NCI-H2196 (cell line): Measurements from ENCODE around the gene ODF4.
"Not testable (repeated sequence)": the region's sequence is repeated elsewhere in the genome, so short reads cannot be mapped to it uniquely, and the experiment has no call there.

Source experiments
- DNase-seq: peaks from one replicate; lab custom pipeline; 2025; ENCODE audit not compliant: unreplicated experiment; lab: John Stamatoyannopoulos, UW

Gene ODF4

DNA sequence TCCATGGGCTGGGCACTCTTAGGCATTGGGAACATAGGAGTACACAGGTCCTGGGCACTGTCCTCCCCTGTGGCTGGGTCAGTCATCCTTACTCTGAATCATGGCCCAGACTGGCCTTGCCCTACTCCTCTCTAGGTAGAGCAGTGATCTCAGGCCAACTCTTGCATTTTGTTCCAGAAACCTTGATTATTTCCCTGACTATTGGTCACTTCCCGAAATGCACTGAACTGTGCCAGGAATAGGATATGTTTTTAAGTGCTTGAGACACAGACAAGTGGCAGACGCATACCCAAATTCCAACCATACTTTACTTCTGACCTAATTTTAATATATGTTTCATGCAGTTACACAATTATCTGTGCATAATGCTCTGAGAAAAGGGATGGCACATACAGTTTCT lies 26.6 kb downstream of the ODF4 start:
- DNase-seq = no peak

DNA sequence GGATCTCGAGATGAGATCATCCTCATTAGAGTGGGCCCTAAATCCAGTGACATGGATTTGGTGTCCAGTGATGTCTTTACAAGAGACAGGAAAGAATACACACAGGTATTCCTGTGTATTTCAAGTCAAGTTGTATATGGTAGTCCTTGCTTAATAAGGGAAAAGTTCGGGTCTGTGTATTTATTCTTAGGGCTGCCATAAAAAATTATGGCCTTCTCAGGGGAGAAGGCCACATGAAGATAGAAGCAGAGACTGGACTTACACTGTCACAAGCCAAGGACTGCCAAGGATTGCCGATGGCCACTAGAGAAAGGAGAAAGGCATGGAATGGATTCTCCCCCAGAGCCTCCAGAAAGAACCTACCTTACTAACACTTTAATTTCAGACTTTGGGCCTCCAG lies 28.6 kb downstream of the ODF4 start:
- DNase-seq = no peak

DNA sequence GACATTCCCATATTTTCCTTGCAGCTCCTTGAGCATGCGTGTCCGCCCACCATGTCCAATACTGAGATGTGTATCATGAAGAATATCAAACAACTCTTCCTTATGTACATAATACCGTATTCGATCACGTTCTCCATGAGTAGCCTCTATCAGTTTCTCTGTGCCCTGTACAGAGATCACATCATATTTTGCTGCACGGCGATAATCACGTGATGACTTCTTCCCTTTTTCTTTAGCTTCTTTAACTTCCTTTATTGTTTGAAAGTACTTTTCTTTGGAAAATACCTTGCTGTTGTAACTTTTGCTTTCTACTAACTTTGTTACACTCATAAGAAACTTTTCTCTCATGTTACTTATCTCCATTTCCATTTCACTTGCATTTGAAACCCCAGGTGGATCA lies 30.3 kb downstream of the ODF4 start:
- DNase-seq = no peak

DNA sequence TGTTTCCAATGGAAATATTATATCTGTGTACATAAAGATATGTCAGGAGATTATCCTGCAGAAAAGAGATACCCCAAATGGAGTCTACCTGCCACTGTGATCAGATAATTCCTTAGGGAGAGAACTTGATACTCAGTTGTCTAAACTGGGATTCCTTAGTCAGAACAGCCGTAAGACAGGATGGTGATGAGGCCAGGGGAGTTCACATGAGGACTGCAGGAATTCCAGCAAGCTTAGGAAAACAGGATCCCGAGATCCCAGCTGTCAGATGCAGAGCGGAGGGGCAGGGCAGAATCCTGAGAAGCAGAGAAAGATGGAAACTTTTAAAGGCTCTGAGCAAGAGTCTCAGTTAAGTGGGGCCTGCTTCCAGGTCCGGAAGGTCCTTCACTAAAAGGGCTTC lies 32.1 kb downstream of the ODF4 start:
- DNase-seq = no peak

DNA sequence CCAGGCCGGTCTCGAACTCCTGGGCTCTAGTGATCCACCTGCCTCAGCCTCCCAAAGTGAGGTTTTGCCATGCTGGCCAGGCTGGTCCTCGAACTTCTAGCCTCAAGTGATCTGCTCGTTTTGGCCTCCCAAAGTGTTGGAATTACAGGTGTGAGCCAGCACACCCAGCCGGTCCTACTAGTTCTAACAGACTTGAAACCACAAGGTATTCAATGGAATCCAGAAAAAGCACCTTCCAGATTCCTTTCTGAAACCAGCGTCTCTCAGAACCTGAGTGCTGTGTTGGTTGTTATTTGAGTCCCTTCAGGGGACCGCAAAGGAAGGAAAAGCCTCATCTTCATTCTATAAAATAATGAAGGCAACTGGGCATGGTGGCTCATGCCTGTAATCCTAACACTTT lies 32.8 kb downstream of the ODF4 start:
- no peak for DNase-seq

DNA sequence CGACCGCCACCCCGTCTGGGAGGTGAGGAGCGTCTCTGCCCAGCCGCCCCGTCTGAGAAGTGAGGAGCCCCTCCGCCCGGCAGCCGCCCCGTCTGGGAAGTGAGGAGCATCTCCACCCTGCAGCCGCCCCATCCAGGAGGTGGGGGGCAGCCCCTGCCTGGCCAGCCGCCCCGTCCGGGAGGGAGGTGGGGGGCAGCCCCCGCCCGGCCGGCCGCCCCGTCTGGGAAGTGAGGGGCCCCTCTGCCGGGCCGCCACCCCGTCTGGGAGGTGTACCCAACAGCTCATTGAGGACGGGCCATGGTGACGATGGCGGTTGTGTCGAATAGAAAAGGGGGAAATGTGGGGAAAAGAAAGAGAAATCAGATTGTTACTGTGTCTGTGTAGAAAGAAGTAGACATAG lies 34.2 kb downstream of the ODF4 start:
- not testable (repeated sequence) for DNase-seq

DNA sequence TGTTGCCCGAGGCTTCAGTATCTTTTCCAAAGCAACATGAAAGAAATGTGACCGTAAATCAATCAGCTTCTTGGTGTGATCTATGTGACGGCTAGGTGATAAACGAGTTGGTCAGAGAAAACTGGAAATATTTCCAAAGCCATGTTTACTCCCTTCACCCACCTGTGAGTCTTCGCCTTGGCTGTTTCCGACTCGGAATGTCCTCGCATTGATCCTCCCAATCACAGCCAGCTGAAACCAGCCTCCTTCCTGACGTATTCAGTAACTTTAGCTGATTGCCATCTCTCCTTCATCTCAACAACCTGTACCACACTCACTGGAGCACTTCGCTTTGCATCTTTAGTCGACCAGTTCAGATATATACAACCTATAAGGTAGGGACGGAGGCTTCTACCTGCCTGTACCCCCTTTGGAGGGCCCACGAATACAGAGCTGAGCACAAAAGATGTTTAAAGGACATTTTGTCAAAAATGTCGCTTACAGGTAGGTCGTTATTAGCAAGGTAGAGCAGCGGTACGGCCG lies 36.2 kb downstream of the ODF4 start:
- DNase-seq = no peak

DNA sequence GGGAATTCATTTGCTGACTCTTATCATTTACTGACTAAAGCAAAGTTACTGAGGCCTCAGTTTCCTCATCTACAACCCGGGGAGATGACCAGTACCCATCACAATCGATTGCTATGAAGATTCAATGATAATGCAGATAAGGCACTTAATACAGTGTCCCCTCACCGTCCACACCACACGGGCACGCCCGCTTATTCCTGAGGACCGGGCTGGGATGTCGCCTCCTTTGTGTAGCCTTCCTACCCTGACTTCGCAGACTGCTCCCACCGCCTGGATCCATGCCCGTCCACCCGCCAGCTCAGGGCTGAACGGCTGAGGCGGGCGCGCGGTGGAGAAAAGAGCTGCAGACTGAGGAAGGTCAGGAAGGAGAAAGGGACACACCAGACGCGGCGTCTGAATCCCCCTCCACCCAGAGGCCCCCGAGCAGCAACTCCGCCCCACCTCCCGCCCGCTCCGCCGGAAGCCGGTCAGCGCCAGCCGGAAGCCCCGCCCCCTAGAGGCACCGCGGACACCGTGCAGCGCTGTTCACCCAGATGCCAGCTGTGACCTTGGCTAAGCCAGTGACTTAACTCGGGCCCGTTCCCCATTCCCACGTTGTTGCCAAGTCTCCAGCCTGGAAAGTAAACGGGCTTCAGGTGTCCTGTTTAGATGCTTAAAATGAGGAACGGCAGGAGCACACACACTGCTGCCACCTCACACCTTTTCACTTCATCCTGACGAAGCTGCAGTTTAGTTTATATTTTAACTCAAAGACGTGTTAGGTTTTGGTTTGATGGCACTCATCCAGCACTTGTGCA lies 36.8 kb downstream of the ODF4 start, which contains the start of gene KRABD2:
Gene KRABD2, minus strand, starts transcription at position 434 of the 797 bp plus-strand sequence.
- DNase-seq = peak; percentile 76

DNA sequence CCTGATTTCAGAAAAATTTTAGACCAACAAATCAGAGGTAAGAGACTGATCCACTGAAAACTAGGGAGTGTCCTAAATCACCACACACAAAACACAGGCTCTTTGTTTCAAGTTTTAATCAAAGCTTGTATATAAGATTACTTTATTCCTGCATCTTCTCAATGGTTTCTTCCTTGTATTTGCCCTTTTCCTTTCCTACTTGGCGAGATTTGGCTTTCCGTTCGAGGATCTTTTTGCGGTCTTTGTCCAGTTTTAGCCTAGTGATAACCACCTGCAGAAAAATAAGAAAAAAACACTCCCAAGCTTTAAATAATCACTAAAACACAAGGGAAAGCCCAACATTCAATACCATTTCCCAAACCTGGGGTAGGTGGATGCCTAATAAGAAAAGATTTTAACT lies 37.8 kb downstream of the ODF4 start:
- no peak for DNase-seq

DNA sequence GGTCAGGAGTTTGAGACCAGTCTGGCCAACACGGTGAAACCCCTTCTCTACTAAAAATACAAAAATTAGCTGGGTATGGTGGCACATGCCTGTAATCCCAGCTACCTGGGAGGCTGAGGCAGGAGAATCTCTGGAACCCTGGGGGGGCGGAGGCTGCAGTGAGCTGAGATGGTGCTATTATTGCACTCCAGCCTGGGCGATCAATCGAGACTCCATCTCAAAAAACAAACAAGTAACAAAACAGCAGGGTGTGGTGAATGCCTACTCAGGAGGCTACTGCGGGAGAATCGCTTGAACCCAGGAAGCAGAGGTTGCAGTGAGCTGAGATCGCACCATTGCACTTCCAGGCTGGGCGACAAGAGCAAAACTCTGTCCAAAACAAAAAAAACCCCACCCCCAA lies 38.5 kb downstream of the ODF4 start:
- not testable (repeated sequence) for DNase-seq

DNA sequence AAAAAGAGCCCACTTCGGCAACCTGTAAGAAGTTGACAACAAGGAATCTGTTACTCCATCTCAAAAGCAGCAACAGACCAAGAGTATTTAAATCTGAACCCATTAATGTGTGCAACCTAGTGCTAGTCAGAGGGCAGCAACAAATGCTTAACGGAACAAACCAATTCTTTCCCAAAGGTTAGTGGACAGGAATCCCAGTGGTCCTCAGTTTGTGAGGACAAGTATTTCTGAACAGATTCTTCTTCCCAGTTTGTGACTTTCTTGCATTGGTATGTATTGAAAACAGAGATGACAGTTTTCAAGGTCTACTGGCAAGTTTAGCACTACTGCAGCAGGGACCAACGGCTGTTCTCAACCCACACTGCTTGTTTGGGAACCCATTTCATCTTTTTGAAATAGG lies 40.4 kb downstream of the ODF4 start:
- no peak for DNase-seq

DNA sequence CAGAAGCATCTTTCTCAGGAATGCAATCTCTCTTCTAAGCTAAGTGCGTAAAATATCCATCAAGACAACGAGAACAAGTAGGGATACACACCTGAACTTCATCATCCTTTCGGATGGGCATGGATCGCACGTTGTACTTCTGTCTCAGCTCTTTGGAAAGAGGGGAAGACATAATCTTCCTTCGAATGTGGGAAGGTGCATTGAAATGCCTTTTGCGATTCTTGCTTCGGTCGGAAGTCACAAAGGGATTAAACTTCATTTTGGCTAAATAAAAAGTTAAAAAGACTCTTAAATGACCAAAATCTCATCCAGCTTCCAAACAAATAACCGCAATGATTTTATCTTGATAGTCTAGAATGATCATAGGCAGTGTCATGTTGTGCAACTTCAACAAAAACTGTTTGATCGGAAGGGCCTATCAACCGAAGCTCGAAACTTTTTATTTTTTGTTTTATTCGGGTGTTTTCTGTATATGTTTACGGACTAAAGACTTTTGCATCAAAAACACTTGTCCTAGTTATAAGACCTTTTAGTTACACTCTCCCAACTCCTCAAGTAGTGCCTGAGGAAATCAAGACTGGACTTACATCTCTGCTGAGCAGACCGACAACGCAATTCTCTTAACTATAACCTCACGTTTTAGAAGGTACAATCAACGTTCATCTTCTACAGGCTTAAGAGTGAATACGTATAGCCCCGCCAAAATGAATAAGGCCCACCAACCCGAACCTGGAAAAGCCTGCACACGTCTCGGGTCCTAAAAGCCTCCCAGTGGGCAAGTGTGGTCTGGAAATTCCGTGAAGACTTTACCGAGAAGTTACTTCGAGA lies 42.6 kb downstream of the ODF4 start:
- no peak for DNase-seq

DNA sequence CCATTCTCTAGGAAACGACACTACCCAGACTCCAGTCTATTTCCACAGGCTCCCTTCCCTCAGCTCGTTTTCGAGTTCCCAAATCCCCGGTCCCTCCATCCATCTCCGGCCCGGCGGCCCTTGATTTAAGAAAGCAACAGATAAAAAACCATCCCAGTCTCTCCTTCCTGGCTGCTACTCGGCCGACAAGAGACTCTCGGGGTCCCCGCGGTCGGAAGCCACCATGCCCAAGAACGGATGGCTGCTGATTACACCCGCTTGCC lies 43.2 kb downstream of the ODF4 start:
- DNase-seq = no peak

DNA sequence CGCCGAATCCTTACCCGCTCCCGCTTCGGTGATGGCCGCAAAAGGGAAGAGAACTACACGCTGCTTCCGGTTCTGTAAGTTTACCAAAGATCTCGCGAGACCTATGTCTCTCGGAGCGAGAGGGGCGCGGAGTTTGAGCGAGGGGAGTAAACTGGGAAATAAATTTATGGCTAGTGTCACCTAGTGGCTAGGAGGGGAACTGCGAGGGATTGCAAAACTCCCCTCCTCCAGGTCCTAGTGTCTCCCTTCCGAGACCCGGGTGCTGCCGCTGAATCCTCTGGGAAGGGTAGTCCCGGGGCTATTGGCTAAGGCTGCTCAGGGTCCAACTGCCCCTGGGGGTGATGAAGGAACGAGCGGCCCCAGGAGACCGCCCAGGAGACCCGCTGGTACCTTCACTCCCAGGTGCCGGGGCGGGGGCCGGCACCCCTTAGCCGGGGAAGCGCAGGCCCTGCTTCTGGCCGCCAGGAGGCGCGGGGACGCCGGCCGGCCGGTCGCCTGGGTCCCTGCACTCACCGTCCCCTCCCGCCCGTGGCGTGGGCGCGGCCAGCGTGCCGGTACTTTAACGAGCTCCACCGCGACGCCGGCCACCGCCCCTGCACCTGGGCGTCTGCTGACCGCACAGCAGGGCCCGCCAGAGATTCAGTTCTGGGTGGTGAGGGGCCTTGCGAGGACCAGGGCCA lies 43.6 kb downstream of the ODF4 start, which contains the start of gene RPL26:
Gene RPL26, minus strand, starts transcription at position 51 of the 680 bp plus-strand sequence. CDS start 883 bp downstream, outside the sequence.
- DNase-seq = peak; percentile 91

DNA sequence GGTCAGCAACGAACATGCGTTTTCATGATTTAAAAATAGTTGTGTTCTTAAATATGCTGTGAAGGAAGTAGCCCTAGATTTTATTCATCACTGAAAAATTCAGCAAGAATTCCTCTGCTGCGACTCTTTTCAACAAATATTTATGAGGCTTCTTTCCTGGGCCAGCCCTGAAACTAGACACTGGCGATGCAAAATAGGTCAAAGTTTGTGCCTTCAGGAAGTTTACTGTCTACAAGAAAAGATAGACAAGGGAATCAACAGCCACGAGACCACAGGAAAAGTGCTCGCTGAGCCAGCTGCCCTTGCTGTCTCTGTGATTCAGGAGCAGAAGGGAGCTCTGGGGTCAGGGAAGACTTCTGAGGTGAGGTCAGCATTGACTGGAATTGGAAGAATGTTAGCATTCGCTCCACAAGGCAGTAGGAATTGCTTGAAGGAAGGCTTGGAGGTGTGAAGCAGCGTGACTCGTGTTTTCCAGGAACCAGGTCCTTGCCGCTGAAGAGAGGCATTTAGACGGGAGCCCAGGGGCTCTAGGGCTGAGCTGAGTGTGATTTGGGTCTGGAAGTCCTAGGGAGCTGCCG lies 45.2 kb downstream of the ODF4 start:
- DNase-seq = no peak

DNA sequence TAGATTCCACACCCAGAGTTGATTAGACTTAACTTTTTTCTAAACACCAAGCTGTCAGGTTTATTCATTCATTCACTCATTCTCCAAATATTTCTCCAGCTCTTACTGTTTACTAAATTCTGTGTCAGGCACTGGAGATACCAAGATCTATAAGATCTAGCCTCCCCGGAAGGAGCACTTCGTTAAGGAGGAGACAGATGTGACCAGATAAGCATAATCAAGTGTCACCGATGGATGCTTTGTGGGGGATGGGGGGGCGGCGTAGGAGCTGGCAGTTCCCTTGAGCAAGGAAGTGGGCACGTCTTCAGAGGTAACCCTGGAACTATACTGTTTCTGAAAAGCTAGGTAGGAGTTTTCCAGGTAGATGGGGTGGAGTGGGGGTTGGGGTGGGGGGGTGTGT lies 47.2 kb downstream of the ODF4 start:
- no peak for DNase-seq

DNA sequence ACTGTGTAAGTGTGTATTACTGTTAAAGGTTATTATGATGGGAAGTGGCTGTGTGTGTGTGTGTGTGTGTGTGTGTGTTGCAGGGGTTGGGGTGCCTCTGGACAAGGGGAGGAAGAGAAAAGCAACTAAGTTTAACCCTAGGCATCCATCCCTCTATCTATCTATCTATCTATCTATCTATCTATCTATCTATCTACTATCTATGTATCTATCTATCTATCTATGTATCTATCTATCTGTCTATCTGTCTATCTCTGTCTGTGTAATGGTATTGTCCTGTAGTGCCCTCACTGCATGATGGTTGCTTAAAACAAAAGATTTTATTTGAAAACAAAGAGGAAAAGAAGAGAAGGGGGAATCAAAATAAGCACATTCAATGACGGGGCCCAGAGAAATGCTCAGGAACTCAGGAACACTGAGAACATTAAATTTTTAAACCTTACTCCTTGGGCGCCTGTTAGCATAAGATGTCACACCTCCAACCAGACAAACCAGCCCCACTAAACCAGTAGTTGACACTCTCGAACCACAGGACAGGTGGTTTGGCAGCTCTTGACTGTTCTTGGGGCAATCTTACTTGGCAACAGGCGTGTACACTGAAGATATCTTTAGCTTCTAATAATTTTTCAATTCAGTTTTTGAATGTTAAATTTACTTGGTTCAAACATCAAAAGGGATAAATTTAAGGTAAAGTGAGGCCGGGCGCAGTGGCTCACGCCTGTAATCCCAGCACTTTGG lies 48.4 kb downstream of the ODF4 start:
- no peak for DNase-seq

DNA sequence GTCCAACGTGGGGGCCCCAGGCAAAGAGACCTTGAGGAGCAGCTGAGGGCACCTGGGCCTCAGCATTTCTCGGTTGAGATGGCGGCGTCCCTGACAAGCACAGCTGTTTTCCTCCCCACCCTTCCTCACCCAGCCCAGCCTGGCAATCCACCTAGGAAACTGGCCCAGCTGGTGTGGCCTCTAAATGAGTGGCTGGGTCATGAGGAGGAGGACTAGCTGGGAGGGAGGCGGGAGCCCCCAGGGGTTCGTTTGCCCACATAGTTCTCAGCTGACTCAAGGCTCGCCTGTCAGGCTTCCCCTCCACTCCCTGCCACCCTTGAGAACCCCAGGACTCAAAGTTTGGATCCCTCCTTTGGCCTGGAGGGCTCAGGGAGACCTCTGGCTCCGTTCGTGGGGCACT lies 52.1 kb downstream of the ODF4 start:
- no peak for DNase-seq

DNA sequence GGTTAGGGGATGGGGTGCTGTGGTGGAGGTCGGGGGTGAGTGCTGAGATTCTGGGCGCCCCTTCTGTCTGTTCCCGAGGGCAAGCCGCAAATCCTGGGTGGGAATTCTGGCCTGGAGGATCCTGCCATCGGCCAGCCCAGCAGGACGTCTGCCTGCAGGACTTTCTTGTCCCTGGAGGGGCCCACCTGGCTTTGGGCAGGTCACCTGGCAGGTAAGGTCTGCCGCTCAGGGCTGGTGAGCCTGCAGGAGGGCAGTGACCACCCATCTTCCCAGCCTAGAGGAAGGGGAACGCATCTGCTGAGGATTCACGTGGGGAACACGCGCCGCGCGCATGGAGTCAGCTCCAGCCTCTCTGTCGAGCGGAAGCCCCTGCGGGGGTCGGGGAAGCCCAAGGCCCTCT lies 52.6 kb downstream of the ODF4 start:
- DNase-seq = no peak

DNA sequence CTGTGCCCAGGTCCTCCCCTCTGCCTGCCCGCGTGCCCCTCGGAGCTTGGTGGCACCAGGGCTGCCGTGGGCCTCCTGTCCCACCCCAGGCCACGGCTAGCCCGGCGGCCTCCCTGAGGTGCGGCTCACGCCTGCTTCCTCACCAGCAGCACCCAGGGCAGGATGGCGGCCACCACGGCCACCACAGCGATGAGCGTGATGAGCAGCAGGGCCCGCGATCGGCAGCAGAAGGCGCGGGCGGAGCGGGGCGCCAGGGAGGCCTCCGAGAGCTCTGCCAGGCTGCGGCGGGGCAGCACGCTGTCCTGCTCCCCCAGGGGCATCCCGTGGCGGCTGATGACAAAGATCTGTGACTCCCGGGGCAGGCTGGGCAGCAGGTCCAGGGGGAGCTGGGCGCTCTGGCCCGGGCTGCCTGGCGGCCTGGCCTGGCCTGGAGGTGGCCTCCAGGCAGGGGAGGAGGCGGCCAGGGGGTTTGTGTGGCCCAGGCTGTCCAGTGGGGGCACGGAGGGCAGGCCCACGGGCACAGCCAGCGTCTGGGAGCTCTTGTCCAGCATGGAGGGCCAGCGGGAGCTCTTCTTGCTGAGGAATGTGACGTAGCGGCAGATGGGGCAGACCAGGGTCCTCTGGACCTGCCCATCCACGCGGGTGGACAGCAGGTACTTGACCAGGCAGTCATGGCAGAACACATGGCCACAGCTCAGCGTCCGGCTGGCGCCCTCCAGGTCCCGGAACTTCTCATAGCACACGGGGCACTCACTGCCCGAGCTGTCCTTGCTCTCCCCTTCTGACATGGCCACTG lies 53.2 kb downstream of the ODF4 start:
- DNase-seq = no peak
